Urinary bladder (tissue), 4 donors: ENCODE results near the gene FBXO44. TPM values are rescaled to one million over a fixed set of nuclear protein-coding genes. Genes with fewer than 3 reads are reported as not detected.

ENCODE experiments used
- DNase-seq: peaks from one replicate; pipeline ENCODE4 v3.0.0-alpha.2; 2015; ENCODE audit errors: extremely low spot score
- H3K27ac ChIP-seq: one replicate; pipeline ENCODE4 v1.5.1; 2013; ENCODE audit warnings: low read depth, mild to moderate bottlenecking, moderate library complexity
- H3K36me3 ChIP-seq: one replicate; pipeline ENCODE4 v1.6.1; 2013; ENCODE audit warnings: mild to moderate bottlenecking, moderate library complexity; ENCODE audit not compliant: insufficient read depth
- H3K4me1 ChIP-seq: one replicate; pipeline ENCODE4 v1.6.1; 2013; ENCODE audit warnings: mild to moderate bottlenecking, moderate library complexity; ENCODE audit not compliant: insufficient read depth
- H3K4me3 ChIP-seq: one replicate; pipeline ENCODE4 v1.5.1; 2013; ENCODE audit warnings: low read depth, low read length
- WGBS: extraction: QIAGEN DNeasy Blood & Tissue Kit; methylation state at CpG from one replicate; pipeline ENCODE4 v1.1.7; 2013; 5-methylcytosine and 5-hydroxymethylcytosine counted together
- polyA plus RNA-seq: library from polyadenylated mRNA; stranded (reverse); fragments of 200-250 nt; gene quantifications from one replicate; pipeline ENCODE4 v1.2.3, GENCODE V29; 2013
- total RNA-seq: library from RNA; depleted of rRNA; stranded (reverse); fragments of >200 nt; gene quantifications from one replicate; pipeline ENCODE4 v1.2.3, GENCODE V29; 2014
- donor health status: healthy with polysubstance abuse.
- donor health status: healthy.

Gene FBXO44
- total and polyA plus RNA-seq, 2 donors, result 6.2 to 24.3 TPM

DNA sequence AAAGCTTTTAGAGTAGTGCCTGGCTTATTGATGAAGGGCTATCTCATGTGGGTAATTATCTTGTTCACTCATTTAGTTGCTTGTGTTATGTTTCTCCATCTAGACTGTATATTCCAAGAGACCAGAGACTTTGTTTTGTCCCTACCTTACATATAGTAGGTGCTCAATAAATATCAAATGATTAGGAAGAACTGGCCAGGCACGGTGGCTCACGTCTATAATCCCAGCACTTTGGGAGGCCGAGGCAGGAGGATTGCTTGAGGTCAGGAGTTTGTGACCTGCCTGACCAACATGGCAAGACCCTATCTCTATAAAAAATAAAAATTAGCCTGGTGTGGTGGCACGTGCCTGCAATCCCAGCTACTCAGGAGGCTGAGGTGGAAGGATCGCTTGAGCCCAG lies 9.4 kb upstream of the FBXO44 start:
- Histone ChIP-seq H3K4me3 (no peak overlapping the region), H3K27ac (no peak overlapping the region), H3K36me3 (no peaks in the 10 kb centered on the region), H3K4me1 (no peaks in the 10 kb centered on the region)
- no peak for DNase-seq
- WGBS, result 91% methylated on average over 5 of the region's 5 CpGs

DNA sequence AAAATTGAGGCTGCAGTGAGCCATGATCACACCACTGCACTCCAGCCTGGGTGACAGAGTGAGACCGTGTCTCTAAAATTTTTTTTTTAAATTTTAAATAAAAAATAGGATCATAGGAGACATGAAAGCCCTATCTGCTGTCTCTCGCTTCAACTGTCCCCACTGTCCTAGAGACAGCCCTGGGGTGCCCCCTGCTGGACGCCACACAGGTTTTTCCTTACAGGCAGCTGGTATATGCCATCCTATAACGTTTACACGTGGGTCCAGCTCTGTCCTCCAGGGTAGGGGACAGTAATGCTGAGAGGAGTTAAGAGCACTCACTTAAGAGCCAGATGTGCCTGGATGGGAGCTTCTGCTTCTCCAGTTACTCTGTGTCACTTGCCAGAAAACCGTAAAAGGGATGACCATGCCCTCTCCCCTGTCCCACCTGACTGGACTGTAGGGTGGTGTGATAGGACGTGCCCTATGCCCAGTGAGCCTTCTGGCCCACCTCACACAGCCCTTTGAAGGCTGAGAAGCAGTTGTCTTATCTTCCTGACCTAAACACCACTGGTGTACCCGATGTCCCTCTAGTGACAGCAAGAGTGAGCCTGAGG lies 8.9 kb upstream of the FBXO44 start:
- Histone ChIP-seq H3K4me3 (no peak overlapping the region), H3K4me1 (no peaks in the 10 kb centered on the region), H3K36me3 (no peaks in the 10 kb centered on the region), H3K27ac (no peak overlapping the region)
- DNase-seq, result no peak
- 29% methylated on average over 8 of the region's 8 CpGs for WGBS

- no peak overlapping the region for H3K27ac ChIP-seq
- no peak for DNase-seq
- H3K36me3 ChIP-seq, result no peaks in the 10 kb centered on the region
- 86% methylated on average over 9 of the region's 9 CpGs for WGBS
- no peaks in the 10 kb centered on the region for H3K4me1 ChIP-seq
- no peak overlapping the region for H3K4me3 ChIP-seq
These were observed 8.4 kb upstream of the FBXO44 start for GRCh38 chr1:11646317-11646716.

- 79% methylated on average over 7 of the region's 7 CpGs for WGBS
- H3K4me3 ChIP-seq, result no peak overlapping the region
- H3K27ac ChIP-seq, result no peak overlapping the region
- H3K4me1 ChIP-seq, result no peaks in the 10 kb centered on the region
- DNase-seq, result no peak
- no peaks in the 10 kb centered on the region for H3K36me3 ChIP-seq
These were observed 7.3 kb upstream of the FBXO44 start for GRCh38 chr1:11647333-11647732.

GRCh38 chr1:11648039-11648438 lies 6.6 kb upstream of the FBXO44 start:
- Histone ChIP-seq H3K4me1 (no peaks in the 10 kb centered on the region), H3K27ac (no peak overlapping the region), H3K36me3 (no peaks in the 10 kb centered on the region), H3K4me3 (no peak overlapping the region)
- no peak for DNase-seq
- 53% methylated on average over 6 of the region's 6 CpGs for WGBS

DNA sequence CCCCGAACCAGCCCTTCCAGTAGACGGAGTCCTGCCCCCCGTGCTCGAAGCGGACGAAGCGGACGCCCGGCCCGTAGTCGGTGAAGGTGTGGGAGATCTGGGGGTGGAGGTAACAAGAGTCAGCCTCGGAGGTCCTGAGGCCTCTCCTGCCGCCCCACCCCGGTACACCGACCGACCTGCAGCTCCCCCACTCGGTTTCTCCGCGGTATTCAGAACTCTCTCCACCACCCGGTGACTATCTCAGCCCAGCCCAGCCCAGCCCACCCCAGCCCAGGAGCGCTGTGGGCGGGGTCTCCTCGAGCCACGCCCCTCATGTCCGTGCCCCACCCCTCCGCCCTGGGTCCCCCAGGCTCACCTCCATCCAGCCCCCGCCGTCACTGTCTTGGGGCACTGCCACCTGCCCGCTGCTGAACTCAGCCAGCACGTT lies 5.9 kb upstream of the FBXO44 start:
- Histone ChIP-seq H3K4me3 (no peak overlapping the region), H3K36me3 (no peaks in the 10 kb centered on the region), H3K4me1 (no peaks in the 10 kb centered on the region), H3K27ac (no peak overlapping the region)
- WGBS, result 6% methylated on average over 30 of the region's 30 CpGs
- no peak for DNase-seq

DNA sequence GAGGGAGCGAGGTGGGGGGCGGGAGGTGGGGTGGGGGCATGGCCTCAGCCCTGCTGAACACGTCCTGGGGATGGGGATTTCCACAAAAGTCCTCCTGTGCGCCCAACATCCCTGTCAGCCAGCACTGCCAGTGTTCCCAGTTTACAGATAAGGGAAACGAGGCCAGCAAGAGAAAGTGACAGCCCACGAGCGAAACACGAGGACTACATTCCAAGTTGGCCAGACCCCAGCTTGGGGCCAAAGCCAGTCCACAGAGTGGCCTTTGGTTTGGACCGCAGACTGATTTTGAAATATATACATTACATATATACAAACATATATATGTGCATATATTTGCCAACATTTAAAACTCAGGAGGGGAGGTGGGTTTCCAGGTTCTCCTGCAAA lies 5.4 kb upstream of the FBXO44 start:
- no peak overlapping the region for H3K4me3 ChIP-seq
- whole genome bisulfite sequencing, result 18% methylated on average over 9 of the region's 9 CpGs

DNA sequence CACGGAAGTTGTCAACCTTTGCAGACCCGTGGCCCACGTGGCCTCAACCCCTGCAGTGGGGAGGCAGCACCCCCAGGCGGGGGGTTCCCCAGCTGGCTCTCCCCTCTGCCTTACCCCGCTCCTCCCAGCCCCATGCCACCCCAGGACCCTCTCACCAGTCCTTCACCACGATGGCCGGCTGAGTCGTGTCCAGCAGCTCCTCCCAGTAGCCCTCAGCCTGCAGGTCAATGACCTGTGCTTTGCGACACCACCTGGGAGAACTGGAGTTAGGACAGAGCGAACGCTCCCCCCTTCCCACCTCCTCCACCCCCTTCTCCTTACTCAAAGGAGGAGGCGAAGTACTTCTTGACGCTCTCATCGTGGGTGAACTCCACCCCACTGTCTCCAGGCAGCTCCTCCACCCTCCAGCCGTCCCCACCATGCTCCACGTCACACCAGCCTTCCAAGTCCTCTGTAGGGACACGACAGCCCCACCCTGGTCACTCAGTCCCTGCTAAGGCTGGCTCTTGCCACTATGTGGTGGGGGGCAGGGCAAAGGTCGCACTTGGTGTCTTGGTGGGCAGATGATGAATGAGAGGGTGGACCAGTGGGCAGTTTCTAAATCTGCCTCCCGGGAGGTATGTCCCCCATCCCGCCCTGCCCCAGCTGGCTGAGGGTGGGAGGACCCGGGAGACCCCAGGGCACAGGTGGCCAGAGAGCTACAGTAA lies 4.9 kb upstream of the FBXO44 start:
- Histone ChIP-seq H3K4me1 (no peaks in the 10 kb centered on the region), H3K36me3 (no peaks in the 10 kb centered on the region), H3K4me3 (no peak overlapping the region), H3K27ac (no peak overlapping the region)
- WGBS, result 40% methylated on average over 21 of the region's 21 CpGs
- DNase-seq, result no peak

More for the DNA sequence above, 5.4 kb upstream of the FBXO44 start:
- H3K36me3 ChIP-seq, result no peaks in the 10 kb centered on the region
- no peak for DNase-seq
- no peak overlapping the region for H3K27ac ChIP-seq
- no peaks in the 10 kb centered on the region for H3K4me1 ChIP-seq

- Histone ChIP-seq H3K36me3 (no peaks in the 10 kb centered on the region), H3K4me3 (no peak overlapping the region), H3K4me1 (no peaks in the 10 kb centered on the region), H3K27ac (no peak overlapping the region)
- WGBS, result 10% methylated on average over 47 of the region's 47 CpGs
- no peak for DNase-seq
These were observed 4.2 kb upstream of the FBXO44 start for GRCh38 chr1:11650331-11650991.

- Histone ChIP-seq H3K4me1 (no peaks in the 10 kb centered on the region), H3K36me3 (no peaks in the 10 kb centered on the region), H3K4me3 (no peak overlapping the region), H3K27ac (no peak overlapping the region)
- WGBS, result 89% methylated on average over 4 of the region's 4 CpGs
- DNase-seq, result no peak
These were observed 3.7 kb upstream of the FBXO44 start for GRCh38 chr1:11651017-11651416.

DNA sequence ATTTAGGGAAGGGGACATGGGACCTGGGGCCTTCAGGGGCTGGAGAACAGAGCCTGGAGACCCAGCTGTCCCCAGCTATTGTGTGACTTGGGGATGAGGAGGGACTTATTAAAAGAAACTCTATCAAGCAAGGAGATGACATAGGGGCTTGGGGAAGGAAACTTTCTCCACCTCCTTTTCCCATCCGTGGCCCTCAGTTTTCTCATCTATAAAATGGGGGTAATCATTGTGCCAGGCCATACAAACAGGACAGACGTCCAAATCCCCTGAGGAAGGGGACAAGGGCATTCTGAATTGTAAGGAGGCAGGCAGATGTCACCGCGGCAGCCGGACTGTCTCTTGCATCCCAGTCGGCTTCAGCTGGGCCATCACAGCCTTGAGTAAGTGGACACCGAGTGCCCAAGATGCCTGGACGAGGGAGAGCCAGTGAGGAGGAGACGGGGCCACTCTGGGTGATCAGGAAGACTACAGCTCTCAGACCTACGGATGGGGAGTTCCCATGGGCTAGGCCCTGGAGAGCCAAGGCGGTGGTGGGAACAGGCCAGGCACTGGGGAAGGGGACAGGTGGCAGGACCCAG lies 2.4 kb upstream of the FBXO44 start:
- H3K27ac ChIP-seq, result no peak overlapping the region
- H3K4me1 ChIP-seq, result no peaks in the 10 kb centered on the region
- DNase-seq, result no peak
- 88% methylated on average over 11 of the region's 11 CpGs for WGBS
- H3K36me3 ChIP-seq, result no peaks in the 10 kb centered on the region
- no peak overlapping the region for H3K4me3 ChIP-seq

GRCh38 chr1:11653101-11653860 lies 1.4 kb upstream of the FBXO44 start:
- Histone ChIP-seq H3K4me1 (no peaks in the 10 kb centered on the region), H3K4me3 (no peak overlapping the region)
- DNase-seq, result no peak

GRCh38 chr1:11653861-11654136 lies 878 bp upstream of the FBXO44 start:
- H3K4me3 ChIP-seq, result no peak overlapping the region
- WGBS, result 61% methylated on average over 7 of the region's 7 CpGs
- H3K4me1 ChIP-seq, result no peaks in the 10 kb centered on the region
- DNase-seq, result no peak
- H3K36me3 ChIP-seq, result no peaks in the 10 kb centered on the region
- no peak overlapping the region for H3K27ac ChIP-seq

More at GRCh38 chr1:11653101-11653860, 1.4 kb upstream of the FBXO44 start:
- Histone ChIP-seq H3K27ac (no peak overlapping the region), H3K36me3 (no peaks in the 10 kb centered on the region)
- 73% methylated on average over 17 of the region's 17 CpGs for WGBS
